ENCODE data around the gene ROS1. TPM values are rescaled to one million over a fixed set of nuclear protein-coding genes. Genes with fewer than 3 reads are reported as not detected.

Gene ROS1
- total and polyA plus RNA-seq, 2 donors (not counting 1 experiment from before 2014, with no cell fraction given) = not detected

- Histone ChIP-seq H3K4me2 (replicated peaks; ENCODE audit: low read depth, low read length, poor library complexity, severe bottlenecking) (no peak overlapping the region), H3K79me2 (ENCODE audit: control insufficient read depth, insufficient read depth, low read length) (no peaks in the 10 kb centered on the region), H3K36me3 (replicated peaks in 1 of 2; ENCODE audit: control extremely low read depth in 1 of 2, control insufficient read depth in 1 of 2, extremely low read depth in 1 of 2, insufficient read depth in 2 of 2, low read length in 1 of 2) (no peaks in the 10 kb centered on the region), H3K4me1 (ENCODE audit: control insufficient read depth in 2 of 2, insufficient read depth in 2 of 2, low read length in 2 of 2) (peaks cover 14 to 18% of the 10 kb centered on the region in 2 donors), H4K20me1 (ENCODE audit: control insufficient read depth, insufficient read depth, low read length, poor library complexity, severe bottlenecking) (no peaks in the 10 kb centered on the region), H3K9ac (ENCODE audit: low read length) (no peak overlapping the region), H3K27ac (ENCODE audit: low read length in 2 of 2) (no peak overlapping the region), H3K9me3 (ENCODE audit: control extremely low read depth in 1 of 3, control insufficient read depth in 2 of 3, insufficient read depth in 1 of 3, low read length in 2 of 3) (peaks cover 0 to 25% (median 0%) of the 10 kb centered on the region in 3 donors), H3K27me3 (replicated peaks in 1 of 4; ENCODE audit: control extremely low read depth in 1 of 4, control insufficient read depth in 3 of 4, insufficient read depth in 4 of 4, low read length in 3 of 4) (peaks cover 0 to 58% (median 39%) of the 10 kb centered on the region in 4 experiments), H3K4me3 (ENCODE audit: control extremely low read depth in 1 of 5, extremely low read depth in 1 of 5, insufficient read depth in 1 of 5, low read depth in 2 of 5, low read length in 4 of 5) (no peak overlapping the region), H2AFZ (ENCODE audit: insufficient read depth, low read depth, low read length, poor library complexity, severe bottlenecking) (no peak overlapping the region)
- intact Hi-C loops (cut with micrococcal nuclease) = no loop called here
- POLR2A ChIA-PET = no interaction called here
- no peak for DNase-seq
- TF ChIP-seq EZH2 (IDR thresholded peaks at IDR 0.05; ENCODE audit: borderline replicate concordance, insufficient read depth, low read depth, low read length, poor library complexity, severe bottlenecking) = no peak
- no peak for TF ChIP-seq CTCF (IDR thresholded peaks at IDR 0.05)
- ATAC-seq (ENCODE audit: low read depth) = no peak
- 27% methylated on average over 22 of the region's 27 CpGs for WGBS (ENCODE audit: insufficient coverage)
- Mint-ChIP-seq H3K4me3 (no peak overlapping the region), H3K4me1 (peaks cover 14% of the 10 kb centered on the region), H3K9me3 (ENCODE audit: insufficient read depth) (no peaks in the 10 kb centered on the region), H3K27me3 (peaks cover 62% of the 10 kb centered on the region), H3K27ac (no peak overlapping the region)
- CTCF ChIA-PET = no interaction called here
Measured at GRCh38 chr6:117263353-117263927, 162.3 kb downstream of the ROS1 start.

GRCh38 chr6:117262799-117263198, 162.9 kb downstream of the ROS1 start:
- no peak overlapping the region for H2AFZ ChIP-seq (ENCODE audit: insufficient read depth, low read depth, low read length, poor library complexity, severe bottlenecking)
- no peak overlapping the region for H3K4me3 ChIP-seq (ENCODE audit: control extremely low read depth in 1 of 5, extremely low read depth in 1 of 5, insufficient read depth in 1 of 5, low read depth in 2 of 5, low read length in 4 of 5)
- H3K4me1 ChIP-seq (ENCODE audit: control insufficient read depth in 2 of 2, insufficient read depth in 2 of 2, low read length in 2 of 2) = peaks cover 14 to 18% of the 10 kb centered on the region in 2 donors
- ATAC-seq (ENCODE audit: low read depth) (no peak), DNase-seq (no peak)
- H3K4me3 Mint-ChIP-seq = no peak overlapping the region
- WGBS (ENCODE audit: insufficient coverage) = no CpG with 5 or more reads among the region's 8 CpGs
- H3K27me3 ChIP-seq (replicated peaks in 1 of 4; ENCODE audit: control extremely low read depth in 1 of 4, control insufficient read depth in 3 of 4, insufficient read depth in 4 of 4, low read length in 3 of 4) = peaks cover 0 to 53% (median 34%) of the 10 kb centered on the region in 4 experiments
- intact Hi-C loops (cut with micrococcal nuclease) = no loop called here
- TF ChIP-seq EZH2 (IDR thresholded peaks at IDR 0.05; ENCODE audit: borderline replicate concordance, insufficient read depth, low read depth, low read length, poor library complexity, severe bottlenecking) (no peak), CTCF (IDR thresholded peaks at IDR 0.05) (no peak)
- H4K20me1 ChIP-seq (ENCODE audit: control insufficient read depth, insufficient read depth, low read length, poor library complexity, severe bottlenecking) = no peaks in the 10 kb centered on the region
- ChIA-PET POLR2A (no interaction called here), CTCF (no interaction called here)
- H3K36me3 ChIP-seq (replicated peaks in 1 of 2; ENCODE audit: control extremely low read depth in 1 of 2, control insufficient read depth in 1 of 2, extremely low read depth in 1 of 2, insufficient read depth in 2 of 2, low read length in 1 of 2) = no peaks in the 10 kb centered on the region
- peaks cover 55% of the 10 kb centered on the region for H3K27me3 Mint-ChIP-seq
- no peak overlapping the region for H3K4me2 ChIP-seq (replicated peaks; ENCODE audit: low read depth, low read length, poor library complexity, severe bottlenecking)
- no peak overlapping the region for H3K27ac ChIP-seq (ENCODE audit: low read length in 2 of 2)
- no peaks in the 10 kb centered on the region for H3K79me2 ChIP-seq (ENCODE audit: control insufficient read depth, insufficient read depth, low read length)
- H3K9ac ChIP-seq (ENCODE audit: low read length) = no peak overlapping the region
- no peak overlapping the region for H3K27ac Mint-ChIP-seq
- H3K9me3 Mint-ChIP-seq (ENCODE audit: insufficient read depth) = no peaks in the 10 kb centered on the region
- peaks cover 14% of the 10 kb centered on the region for H3K4me1 Mint-ChIP-seq
- peaks cover 0 to 22% (median 0%) of the 10 kb centered on the region in 3 donors for H3K9me3 ChIP-seq (ENCODE audit: control extremely low read depth in 1 of 3, control insufficient read depth in 2 of 3, insufficient read depth in 1 of 3, low read length in 2 of 3)

All from B cell (primary cell).